ES-I3 (cell line): ENCODE data around the gene AQP11.
"Not testable (repeated sequence)": the region's sequence is repeated elsewhere in the genome, so short reads cannot be mapped to it uniquely, and the experiment has no call there.

ENCODE experiments used
- H3K36me3 ChIP-seq: 2 replicates; pipeline ENCODE4 v1.6.1; 2013; ENCODE audit warnings: mild to moderate bottlenecking, low read length, control low read depth, moderate library complexity; ENCODE audit not compliant: insufficient read depth
- H3K4me1 ChIP-seq: 2 replicates; pipeline ENCODE4 v1.6.1; 2013; ENCODE audit warnings: mild to moderate bottlenecking, control low read depth, low read length; ENCODE audit not compliant: insufficient read depth
- H3K9ac ChIP-seq: 2 replicates; pipeline ENCODE4 v1.6.1; 2013; ENCODE audit warnings: low read depth, mild to moderate bottlenecking, low read length, moderate library complexity
- H3K9me3 ChIP-seq: 2 replicates; pipeline ENCODE4 v1.6.1; 2013; ENCODE audit warnings: mild to moderate bottlenecking, low read length, moderate library complexity; ENCODE audit not compliant: control insufficient read depth, insufficient read depth

Gene AQP11

GRCh38 chr11:77619576-77620198, 29.9 kb downstream of the AQP11 start:
- Histone ChIP-seq H3K9ac (no peak overlapping the region), H3K4me1 (no peaks in the 10 kb centered on the region), H3K9me3 (no peaks in the 10 kb centered on the region), H3K36me3 (peaks cover 26% of the 10 kb centered on the region)

GRCh38 chr11:77630157-77630710, 40.5 kb downstream of the AQP11 start:
- H3K36me3 ChIP-seq = no peaks in the 10 kb centered on the region; the same call in 1 of the 2 replicates
- H3K4me1 ChIP-seq = no peaks in the 10 kb centered on the region
- no peak overlapping the region for H3K9ac ChIP-seq
- no peaks in the 10 kb centered on the region for H3K9me3 ChIP-seq

GRCh38 chr11:77633926-77634325, 44.2 kb downstream of the AQP11 start:
- H3K36me3 ChIP-seq, H3K4me1 ChIP-seq, H3K9ac ChIP-seq, H3K9me3 ChIP-seq: not testable (repeated sequence)

- Histone ChIP-seq H3K9me3 (no peaks in the 10 kb centered on the region), H3K4me1 (no peaks in the 10 kb centered on the region), H3K36me3 (no peaks in the 10 kb centered on the region), H3K9ac (peak overlapping the region; percentile 89)
Measured at GRCh38 chr11:77636731-77637344, 47.1 kb downstream of the AQP11 start.

- no peaks in the 10 kb centered on the region for H3K36me3 ChIP-seq
- peak within 1 kb of the TSS; percentile 89 for H3K9ac ChIP-seq
- H3K9me3 ChIP-seq = no peaks in the 10 kb centered on the region
- H3K4me1 ChIP-seq = no peaks in the 10 kb centered on the region
Measured at GRCh38 chr11:77637345-77638165, 47.8 kb downstream of the AQP11 start, which contains the start of gene CLNS1A. Gene CLNS1A, minus strand, starts transcription at chr11:77637794. Its CDS starts 80 bp downstream, at chr11:77637714.

GRCh38 chr11:77642228-77642627, 52.5 kb downstream of the AQP11 start:
- no peaks in the 10 kb centered on the region for H3K9me3 ChIP-seq
- H3K4me1 ChIP-seq = no peaks in the 10 kb centered on the region
- no peaks in the 10 kb centered on the region for H3K36me3 ChIP-seq
- H3K9ac ChIP-seq = no peak overlapping the region

GRCh38 chr11:77644887-77645286, 55.1 kb downstream of the AQP11 start:
- H3K36me3 ChIP-seq = no peaks in the 10 kb centered on the region
- no peak overlapping the region for H3K9ac ChIP-seq
- H3K9me3 ChIP-seq = no peaks in the 10 kb centered on the region
- H3K4me1 ChIP-seq = no peaks in the 10 kb centered on the region

- H3K9ac ChIP-seq = no peak overlapping the region
- H3K9me3 ChIP-seq = no peaks in the 10 kb centered on the region
- H3K36me3 ChIP-seq = no peaks in the 10 kb centered on the region
- H3K4me1 ChIP-seq = no peaks in the 10 kb centered on the region
Measured at GRCh38 chr11:77647654-77648305, 58.0 kb downstream of the AQP11 start.

GRCh38 chr11:77650123-77650522, 60.4 kb downstream of the AQP11 start:
- H3K36me3 ChIP-seq = no peaks in the 10 kb centered on the region
- H3K4me1 ChIP-seq = no peaks in the 10 kb centered on the region
- H3K9me3 ChIP-seq = no peaks in the 10 kb centered on the region
- no peak overlapping the region for H3K9ac ChIP-seq

GRCh38 chr11:77654770-77655434, 65.1 kb downstream of the AQP11 start:
- no peaks in the 10 kb centered on the region for H3K9me3 ChIP-seq
- no peaks in the 10 kb centered on the region for H3K36me3 ChIP-seq
- H3K9ac ChIP-seq = no peak overlapping the region
- no peaks in the 10 kb centered on the region for H3K4me1 ChIP-seq

GRCh38 chr11:77656362-77656761, 66.6 kb downstream of the AQP11 start:
- no peaks in the 10 kb centered on the region for H3K4me1 ChIP-seq
- no peak overlapping the region for H3K9ac ChIP-seq
- H3K9me3 ChIP-seq = no peaks in the 10 kb centered on the region
- H3K36me3 ChIP-seq = no peaks in the 10 kb centered on the region

- no peak overlapping the region for H3K9ac ChIP-seq
- H3K9me3 ChIP-seq = no peaks in the 10 kb centered on the region
- H3K4me1 ChIP-seq = no peaks in the 10 kb centered on the region
- H3K36me3 ChIP-seq = no peaks in the 10 kb centered on the region
Measured at GRCh38 chr11:77658213-77659013, 68.7 kb downstream of the AQP11 start.
